ENCODE data around the gene MED22.
A peak's percentile ranks its signal among the peaks of the same experiment; 100 is the strongest.

The MED22 gene

GRCh38 chr9:133370685-133371084 is 22.8 kb upstream of the MED22 start:
- H3K4me1 Mint-ChIP-seq (ENCODE audit: low read depth), result peaks cover 50% of the 10 kb centered on the region
- H3K9me3 Mint-ChIP-seq, result no peaks in the 10 kb centered on the region
- no peaks in the 10 kb centered on the region for H3K27me3 Mint-ChIP-seq (ENCODE audit: low read depth)
- no peak for DNase-seq (ENCODE audit: low spot score)
- H3K36me3 Mint-ChIP-seq (ENCODE audit: low read depth), result peaks cover 67% of the 10 kb centered on the region
- H3K27ac Mint-ChIP-seq, result peak overlapping the region; percentile 85
- H3K4me3 Mint-ChIP-seq, result peak overlapping the region; percentile 67

- H3K36me3 Mint-ChIP-seq (ENCODE audit: low read depth), result peaks cover 70% of the 10 kb centered on the region
- peak overlapping the region; percentile 67 for H3K4me3 Mint-ChIP-seq
- peaks cover 50% of the 10 kb centered on the region for H3K4me1 Mint-ChIP-seq (ENCODE audit: low read depth)
- no peak for DNase-seq (ENCODE audit: low spot score)
- no peaks in the 10 kb centered on the region for H3K9me3 Mint-ChIP-seq
- H3K27ac Mint-ChIP-seq, result peak overlapping the region; percentile 85
- no peaks in the 10 kb centered on the region for H3K27me3 Mint-ChIP-seq (ENCODE audit: low read depth)
Observed at GRCh38 chr9:133369933-133370332, 22.0 kb upstream of the MED22 start.

GRCh38 chr9:133369422-133369821 is 21.5 kb upstream of the MED22 start:
- DNase-seq (ENCODE audit: low spot score), result no peak
- peak overlapping the region; percentile 85 for H3K27ac Mint-ChIP-seq
- H3K9me3 Mint-ChIP-seq, result no peaks in the 10 kb centered on the region
- no peaks in the 10 kb centered on the region for H3K27me3 Mint-ChIP-seq (ENCODE audit: low read depth)
- peak overlapping the region; percentile 67 for H3K4me3 Mint-ChIP-seq
- peaks cover 50% of the 10 kb centered on the region for H3K4me1 Mint-ChIP-seq (ENCODE audit: low read depth)
- peaks cover 66% of the 10 kb centered on the region for H3K36me3 Mint-ChIP-seq (ENCODE audit: low read depth)

GRCh38 chr9:133368249-133368881 is 20.4 kb upstream of the MED22 start:
- H3K9me3 Mint-ChIP-seq, result no peaks in the 10 kb centered on the region
- H3K27ac Mint-ChIP-seq, result peak overlapping the region; percentile 85
- peaks cover 49% of the 10 kb centered on the region for H3K4me1 Mint-ChIP-seq (ENCODE audit: low read depth)
- peaks cover 70% of the 10 kb centered on the region for H3K36me3 Mint-ChIP-seq (ENCODE audit: low read depth)
- no peaks in the 10 kb centered on the region for H3K27me3 Mint-ChIP-seq (ENCODE audit: low read depth)
- DNase-seq (ENCODE audit: low spot score), result no peak
- H3K4me3 Mint-ChIP-seq, result peak overlapping the region; percentile 67

GRCh38 chr9:133367778-133368177 is 19.8 kb upstream of the MED22 start:
- Mint-ChIP-seq H3K27ac (no peak overlapping the region), H3K9me3 (no peaks in the 10 kb centered on the region), H3K4me3 (no peak overlapping the region), H3K27me3 (ENCODE audit: low read depth) (no peaks in the 10 kb centered on the region), H3K4me1 (ENCODE audit: low read depth) (peaks cover 44% of the 10 kb centered on the region), H3K36me3 (ENCODE audit: low read depth) (peaks cover 70% of the 10 kb centered on the region)
- DNase-seq (ENCODE audit: low spot score), result no peak

GRCh38 chr9:133367221-133367620 is 19.3 kb upstream of the MED22 start:
- Mint-ChIP-seq H3K4me3 (no peak overlapping the region), H3K27me3 (ENCODE audit: low read depth) (no peaks in the 10 kb centered on the region), H3K27ac (peak overlapping the region; percentile 36), H3K9me3 (no peaks in the 10 kb centered on the region), H3K36me3 (ENCODE audit: low read depth) (peaks cover 67% of the 10 kb centered on the region), H3K4me1 (ENCODE audit: low read depth) (peaks cover 40% of the 10 kb centered on the region)
- DNase-seq (ENCODE audit: low spot score), result no peak

GRCh38 chr9:133366435-133366834 is 18.5 kb upstream of the MED22 start:
- no peaks in the 10 kb centered on the region for H3K9me3 Mint-ChIP-seq
- no peak for DNase-seq (ENCODE audit: low spot score)
- H3K4me1 Mint-ChIP-seq (ENCODE audit: low read depth), result peaks cover 36% of the 10 kb centered on the region
- peaks cover 71% of the 10 kb centered on the region for H3K36me3 Mint-ChIP-seq (ENCODE audit: low read depth)
- H3K4me3 Mint-ChIP-seq, result no peak overlapping the region
- no peaks in the 10 kb centered on the region for H3K27me3 Mint-ChIP-seq (ENCODE audit: low read depth)
- H3K27ac Mint-ChIP-seq, result no peak overlapping the region

- no peak for DNase-seq (ENCODE audit: low spot score)
- Mint-ChIP-seq H3K36me3 (ENCODE audit: low read depth) (peaks cover 55% of the 10 kb centered on the region), H3K4me1 (ENCODE audit: low read depth) (peaks cover 17% of the 10 kb centered on the region), H3K9me3 (no peaks in the 10 kb centered on the region), H3K27ac (peak overlapping the region; percentile 21), H3K27me3 (ENCODE audit: low read depth) (no peaks in the 10 kb centered on the region), H3K4me3 (no peak overlapping the region)
Observed at GRCh38 chr9:133362359-133363044, 14.6 kb upstream of the MED22 start.

- Mint-ChIP-seq H3K9me3 (no peaks in the 10 kb centered on the region), H3K36me3 (ENCODE audit: low read depth) (peaks cover 52% of the 10 kb centered on the region), H3K4me1 (ENCODE audit: low read depth) (peaks cover 15% of the 10 kb centered on the region), H3K27me3 (ENCODE audit: low read depth) (no peaks in the 10 kb centered on the region), H3K27ac (no peak overlapping the region), H3K4me3 (no peak overlapping the region)
- DNase-seq (ENCODE audit: low spot score), result no peak
Observed at GRCh38 chr9:133361507-133362092, 13.7 kb upstream of the MED22 start.

- Mint-ChIP-seq H3K4me3 (no peak overlapping the region), H3K36me3 (ENCODE audit: low read depth) (peaks cover 45% of the 10 kb centered on the region), H3K27ac (no peak overlapping the region)
Observed at GRCh38 chr9:133360400-133361393, 12.8 kb upstream of the MED22 start.

GRCh38 chr9:133359399-133360175 is 11.7 kb upstream of the MED22 start:
- no peak for DNase-seq (ENCODE audit: low spot score)
- peaks cover 15% of the 10 kb centered on the region for H3K4me1 Mint-ChIP-seq (ENCODE audit: low read depth)
- no peak overlapping the region for H3K27ac Mint-ChIP-seq
- H3K27me3 Mint-ChIP-seq (ENCODE audit: low read depth), result no peaks in the 10 kb centered on the region
- H3K36me3 Mint-ChIP-seq (ENCODE audit: low read depth), result peaks cover 39% of the 10 kb centered on the region
- no peak overlapping the region for H3K4me3 Mint-ChIP-seq
- H3K9me3 Mint-ChIP-seq, result no peaks in the 10 kb centered on the region

More at GRCh38 chr9:133360400-133361393, 12.8 kb upstream of the MED22 start:
- Mint-ChIP-seq H3K27me3 (ENCODE audit: low read depth) (no peaks in the 10 kb centered on the region), H3K9me3 (no peaks in the 10 kb centered on the region), H3K4me1 (ENCODE audit: low read depth) (peaks cover 15% of the 10 kb centered on the region)
- DNase-seq (ENCODE audit: low spot score), result no peak

- Mint-ChIP-seq H3K27ac (no peak overlapping the region), H3K36me3 (ENCODE audit: low read depth) (peaks cover 29% of the 10 kb centered on the region), H3K4me3 (peak overlapping the region; percentile 77), H3K9me3 (no peaks in the 10 kb centered on the region), H3K27me3 (ENCODE audit: low read depth) (no peaks in the 10 kb centered on the region), H3K4me1 (ENCODE audit: low read depth) (peaks cover 16% of the 10 kb centered on the region)
- no peak for DNase-seq (ENCODE audit: low spot score)
Observed at GRCh38 chr9:133357656-133358055, 9.7 kb upstream of the MED22 start.
